ENCODE results near the gene APOD.
A peak's percentile ranks its signal among the peaks of the same experiment; 100 is the strongest.

The APOD gene

GRCh38 chr3:195549931-195550519, 33.7 kb downstream of the APOD start:
- Histone ChIP-seq H3K9me3 (ENCODE audit: low read length) (peaks cover under 1% of the 10 kb centered on the region), H2AFZ (ENCODE audit: low read depth, low read length) (no peak overlapping the region), H3K4me1 (ENCODE audit: insufficient read depth, low read length) (peaks cover 7% of the 10 kb centered on the region), H3K27me3 (ENCODE audit: insufficient read depth, low read length) (peaks cover 1% of the 10 kb centered on the region), H3K36me3 (ENCODE audit: insufficient read depth, low read length) (no peaks in the 10 kb centered on the region), H3K4me3 (ENCODE audit: low read length) (no peak overlapping the region)

DNA sequence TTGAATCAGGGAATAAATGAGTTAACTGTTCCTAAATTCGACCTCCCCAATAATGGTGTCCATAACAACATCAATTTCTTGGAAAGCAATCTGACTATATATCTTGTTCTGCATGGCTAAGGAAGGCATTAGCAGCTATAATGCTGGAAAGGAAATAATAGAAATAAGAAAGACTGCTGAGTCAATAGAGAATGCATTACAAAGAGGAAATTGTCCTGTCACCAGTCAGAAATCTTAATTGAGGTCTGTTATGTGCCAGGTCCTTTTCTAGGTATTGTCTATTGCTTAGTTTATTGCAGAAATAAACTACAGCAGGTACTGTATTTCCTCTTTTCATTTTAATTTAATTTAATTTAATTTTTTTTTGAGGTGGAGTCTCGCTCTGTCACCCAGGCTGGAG, 34.8 kb downstream of the APOD start:
- Histone ChIP-seq H3K27me3 (ENCODE audit: insufficient read depth, low read length) (peaks cover 11% of the 10 kb centered on the region), H3K4me3 (ENCODE audit: low read length) (no peak overlapping the region), H2AFZ (ENCODE audit: low read depth, low read length) (no peak overlapping the region), H3K9me3 (ENCODE audit: low read length) (no peaks in the 10 kb centered on the region), H3K4me1 (ENCODE audit: insufficient read depth, low read length) (peaks cover 7% of the 10 kb centered on the region), H3K36me3 (ENCODE audit: insufficient read depth, low read length) (no peaks in the 10 kb centered on the region)

DNA sequence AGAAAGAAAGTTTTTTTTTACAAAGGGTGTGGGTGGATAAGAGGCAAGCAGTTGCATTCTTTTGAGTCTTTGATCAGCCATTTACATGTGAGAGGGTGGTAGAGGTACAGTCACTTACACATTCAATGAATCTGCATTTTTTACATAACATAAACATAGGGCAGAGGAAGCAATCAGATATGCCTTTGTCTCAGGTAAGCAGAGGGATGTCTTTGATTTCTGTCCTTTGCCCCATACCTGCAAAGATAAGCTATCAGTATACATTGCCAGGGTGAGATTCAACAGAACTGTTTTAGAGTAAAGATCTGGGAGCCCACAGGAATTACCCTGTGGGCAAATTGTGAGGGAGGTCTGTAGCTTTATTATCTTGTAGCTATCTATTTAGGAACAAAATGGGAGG, 35.2 kb downstream of the APOD start:
- no peak overlapping the region for H3K4me3 ChIP-seq (ENCODE audit: low read length)

GRCh38 chr3:195548006-195548405, 35.7 kb downstream of the APOD start:
- no peaks in the 10 kb centered on the region for H3K36me3 ChIP-seq (ENCODE audit: insufficient read depth, low read length)
- H3K4me3 ChIP-seq (ENCODE audit: low read length): no peak overlapping the region
- H2AFZ ChIP-seq (ENCODE audit: low read depth, low read length): no peak overlapping the region
- peaks cover 7% of the 10 kb centered on the region for H3K4me1 ChIP-seq (ENCODE audit: insufficient read depth, low read length)
- no peaks in the 10 kb centered on the region for H3K9me3 ChIP-seq (ENCODE audit: low read length)
- peaks cover 13% of the 10 kb centered on the region for H3K27me3 ChIP-seq (ENCODE audit: insufficient read depth, low read length)

More for the DNA sequence above, 35.2 kb downstream of the APOD start:
- Histone ChIP-seq H3K9me3 (ENCODE audit: low read length) (no peaks in the 10 kb centered on the region), H3K36me3 (ENCODE audit: insufficient read depth, low read length) (no peaks in the 10 kb centered on the region), H3K27me3 (ENCODE audit: insufficient read depth, low read length) (peaks cover 13% of the 10 kb centered on the region), H2AFZ (ENCODE audit: low read depth, low read length) (no peak overlapping the region), H3K4me1 (ENCODE audit: insufficient read depth, low read length) (peaks cover 7% of the 10 kb centered on the region)

DNA sequence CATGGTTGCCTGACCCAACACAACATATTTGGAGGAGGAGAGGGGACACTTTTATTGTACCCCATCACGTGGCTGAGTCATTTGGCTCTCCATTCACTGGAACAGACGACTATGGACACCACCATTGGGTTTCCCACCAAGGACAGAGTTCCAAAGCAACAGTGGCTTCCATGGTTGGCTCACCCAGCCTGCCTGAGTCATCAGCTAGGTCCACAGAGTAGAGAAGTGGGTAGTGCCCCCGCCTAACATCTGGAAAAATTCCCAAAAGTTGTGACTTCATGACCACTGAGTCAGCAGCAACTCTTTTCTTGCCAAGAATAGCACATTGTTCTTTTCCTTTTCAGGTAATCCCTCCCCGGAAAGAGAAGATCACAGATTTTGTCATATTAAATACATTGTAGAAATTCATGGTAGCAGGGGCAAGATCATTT, 37.6 kb downstream of the APOD start:
- no peak overlapping the region for H3K4me3 ChIP-seq (ENCODE audit: low read length)
- no peaks in the 10 kb centered on the region for H3K9me3 ChIP-seq (ENCODE audit: low read length)
- H3K36me3 ChIP-seq (ENCODE audit: insufficient read depth, low read length): no peaks in the 10 kb centered on the region
- peaks cover 13% of the 10 kb centered on the region for H3K27me3 ChIP-seq (ENCODE audit: insufficient read depth, low read length)
- H3K4me1 ChIP-seq (ENCODE audit: insufficient read depth, low read length): peaks cover 16% of the 10 kb centered on the region
- no peak overlapping the region for H2AFZ ChIP-seq (ENCODE audit: low read depth, low read length)

- peaks cover 16% of the 10 kb centered on the region for H3K4me1 ChIP-seq (ENCODE audit: insufficient read depth, low read length)
- H3K9me3 ChIP-seq (ENCODE audit: low read length): no peaks in the 10 kb centered on the region
- peaks cover 13% of the 10 kb centered on the region for H3K27me3 ChIP-seq (ENCODE audit: insufficient read depth, low read length)
- no peak overlapping the region for H2AFZ ChIP-seq (ENCODE audit: low read depth, low read length)
- no peaks in the 10 kb centered on the region for H3K36me3 ChIP-seq (ENCODE audit: insufficient read depth, low read length)
- H3K4me3 ChIP-seq (ENCODE audit: low read length): no peak overlapping the region
Observed at GRCh38 chr3:195544634-195545033, 39.1 kb downstream of the APOD start.

GRCh38 chr3:195544230-195544536, 39.6 kb downstream of the APOD start:
- Histone ChIP-seq H3K9me3 (ENCODE audit: low read length) (no peaks in the 10 kb centered on the region), H2AFZ (ENCODE audit: low read depth, low read length) (peak overlapping the region; percentile 97), H3K27me3 (ENCODE audit: insufficient read depth, low read length) (peaks cover 13% of the 10 kb centered on the region), H3K36me3 (ENCODE audit: insufficient read depth, low read length) (no peaks in the 10 kb centered on the region), H3K4me3 (ENCODE audit: low read length) (no peak overlapping the region), H3K4me1 (ENCODE audit: insufficient read depth, low read length) (peaks cover 16% of the 10 kb centered on the region)

GRCh38 chr3:195543500-195544229, 40.1 kb downstream of the APOD start:
- peaks cover 13% of the 10 kb centered on the region for H3K27me3 ChIP-seq (ENCODE audit: insufficient read depth, low read length)
- no peaks in the 10 kb centered on the region for H3K36me3 ChIP-seq (ENCODE audit: insufficient read depth, low read length)
- H3K4me3 ChIP-seq (ENCODE audit: low read length): peak overlapping the region; percentile 90
- H2AFZ ChIP-seq (ENCODE audit: low read depth, low read length): peak overlapping the region; percentile 97
- H3K4me1 ChIP-seq (ENCODE audit: insufficient read depth, low read length): peaks cover 16% of the 10 kb centered on the region
- no peaks in the 10 kb centered on the region for H3K9me3 ChIP-seq (ENCODE audit: low read length)

GRCh38 chr3:195542698-195543499, 40.8 kb downstream of the APOD start, which contains the start of gene PPP1R2:
Gene PPP1R2, minus strand, starts transcription at chr3:195543325. Its CDS starts 300 bp downstream, at chr3:195543025.
- Histone ChIP-seq H3K9me3 (ENCODE audit: low read length) (no peaks in the 10 kb centered on the region), H3K4me3 (ENCODE audit: low read length) (peak within 1 kb of the TSS; percentile 90), H3K36me3 (ENCODE audit: insufficient read depth, low read length) (no peaks in the 10 kb centered on the region), H3K4me1 (ENCODE audit: insufficient read depth, low read length) (peaks cover 11% of the 10 kb centered on the region), H3K27me3 (ENCODE audit: insufficient read depth, low read length) (peaks cover 13% of the 10 kb centered on the region), H2AFZ (ENCODE audit: low read depth, low read length) (peak within 1 kb of the TSS; percentile 97)

DNA sequence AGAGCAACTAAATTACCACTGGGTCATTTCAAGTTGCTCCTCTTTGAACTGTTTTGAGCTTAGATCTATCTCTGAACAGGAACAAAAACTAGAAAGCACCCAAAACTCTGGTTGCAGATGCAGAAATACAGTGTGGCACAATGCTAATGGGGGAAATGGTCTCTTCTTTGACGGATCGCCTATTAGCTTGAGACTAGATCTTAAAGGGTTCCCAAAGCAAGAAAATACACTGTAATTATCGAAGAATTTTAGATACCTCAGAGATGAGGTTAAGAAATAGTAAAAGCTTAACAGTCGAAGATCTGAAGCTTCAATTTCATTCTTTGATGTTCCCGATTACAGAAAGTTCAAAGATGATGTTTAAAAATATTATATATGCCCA, 41.4 kb downstream of the APOD start:
- Histone ChIP-seq H3K4me1 (ENCODE audit: insufficient read depth, low read length) (peaks cover 10% of the 10 kb centered on the region), H3K36me3 (ENCODE audit: insufficient read depth, low read length) (no peaks in the 10 kb centered on the region), H3K4me3 (ENCODE audit: low read length) (peak overlapping the region; percentile 90), H2AFZ (ENCODE audit: low read depth, low read length) (peak overlapping the region; percentile 97), H3K9me3 (ENCODE audit: low read length) (no peaks in the 10 kb centered on the region), H3K27me3 (ENCODE audit: insufficient read depth, low read length) (peaks cover 13% of the 10 kb centered on the region)

- no peak overlapping the region for H3K4me3 ChIP-seq (ENCODE audit: low read length)
- peaks cover 13% of the 10 kb centered on the region for H3K27me3 ChIP-seq (ENCODE audit: insufficient read depth, low read length)
- H3K36me3 ChIP-seq (ENCODE audit: insufficient read depth, low read length): no peaks in the 10 kb centered on the region
- H3K4me1 ChIP-seq (ENCODE audit: insufficient read depth, low read length): peaks cover 10% of the 10 kb centered on the region
- H3K9me3 ChIP-seq (ENCODE audit: low read length): peaks cover 3% of the 10 kb centered on the region
- H2AFZ ChIP-seq (ENCODE audit: low read depth, low read length): no peak overlapping the region
Observed at GRCh38 chr3:195540511-195540910, 43.2 kb downstream of the APOD start.

GRCh38 chr3:195540027-195540426, 43.7 kb downstream of the APOD start:
- Histone ChIP-seq H3K36me3 (ENCODE audit: insufficient read depth, low read length) (no peaks in the 10 kb centered on the region), H3K4me3 (ENCODE audit: low read length) (no peak overlapping the region), H3K9me3 (ENCODE audit: low read length) (peaks cover 3% of the 10 kb centered on the region), H2AFZ (ENCODE audit: low read depth, low read length) (no peak overlapping the region), H3K27me3 (ENCODE audit: insufficient read depth, low read length) (peaks cover 12% of the 10 kb centered on the region), H3K4me1 (ENCODE audit: insufficient read depth, low read length) (peaks cover 10% of the 10 kb centered on the region)

- peaks cover 3% of the 10 kb centered on the region for H3K9me3 ChIP-seq (ENCODE audit: low read length)
- H3K4me3 ChIP-seq (ENCODE audit: low read length): no peak overlapping the region
- peaks cover 10% of the 10 kb centered on the region for H3K4me1 ChIP-seq (ENCODE audit: insufficient read depth, low read length)
Observed at GRCh38 chr3:195539479-195539878, 44.3 kb downstream of the APOD start.

More at GRCh38 chr3:195539479-195539878, 44.3 kb downstream of the APOD start:
- Histone ChIP-seq H2AFZ (ENCODE audit: low read depth, low read length) (no peak overlapping the region), H3K27me3 (ENCODE audit: insufficient read depth, low read length) (peaks cover 6% of the 10 kb centered on the region), H3K36me3 (ENCODE audit: insufficient read depth, low read length) (no peaks in the 10 kb centered on the region)
